Measurements from ENCODE around the gene NPTX1. TPM values are rescaled to one million over a fixed set of nuclear protein-coding genes. Genes with fewer than 3 reads are reported as not detected.

Gene NPTX1
- total and polyA plus RNA-seq, 2 experiments from 2014 or later: 3.4 to 20.5 TPM

GRCh38 chr17:80451104-80451775, 25.2 kb downstream of the NPTX1 start:
- no peaks in the 10 kb centered on the region for H3K36me3 ChIP-seq (ENCODE audit: insufficient read depth)
- no peaks in the 10 kb centered on the region for H3K79me2 ChIP-seq (replicated peaks; ENCODE audit: insufficient read depth)
- H3K9me3 Mint-ChIP-seq: peaks cover 3% of the 10 kb centered on the region
- H3K27ac ChIP-seq (ENCODE audit: low read depth): no peak overlapping the region
- H3K4me3 Mint-ChIP-seq: no peak overlapping the region
- peaks cover 4% of the 10 kb centered on the region; the same call in 1 of the 2 replicates for H3K4me1 ChIP-seq (ENCODE audit: insufficient read depth)
- peaks cover 10% of the 10 kb centered on the region for H3K4me1 Mint-ChIP-seq
- H3K4me3 ChIP-seq: no peak overlapping the region
- H3F3A ChIP-seq (replicated peaks; ENCODE audit: low read depth): 0 out of 2 replicates have a peak, but pooled peaks cover 4% of the 10 kb centered on the region
- no peaks in the 10 kb centered on the region for H3K9me2 ChIP-seq (ENCODE audit: insufficient read depth)
- no peaks in the 10 kb centered on the region; the same call in 2 of the 3 replicates for H3K36me3 Mint-ChIP-seq (ENCODE audit: low read depth)
- peaks cover 19% of the 10 kb centered on the region for H3K27me3 Mint-ChIP-seq (ENCODE audit: insufficient read depth, low read depth, poor library complexity)
- no peak overlapping the region for H2AFZ ChIP-seq
- no peak for DNase-seq (ENCODE audit: low spot score)
- TF ChIP-seq CREB1 (CRISPR knock-in tag; IDR thresholded peaks at IDR 0.05; ENCODE audit: low read depth): no peak
- no peak for TF ChIP-seq REST (IDR thresholded peaks at IDR 0.05; ENCODE audit: unreplicated experiment)
- no peaks in the 10 kb centered on the region for H4K20me1 ChIP-seq (replicated peaks; ENCODE audit: insufficient read depth)
- H3K27ac Mint-ChIP-seq: no peak overlapping the region
- no peak overlapping the region for H3K4me2 ChIP-seq
- H3K27me3 ChIP-seq (ENCODE audit: insufficient read depth): no peaks in the 10 kb centered on the region
- no peak for ATAC-seq

GRCh38 chr17:80449930-80450576, 26.4 kb downstream of the NPTX1 start:
- no peak overlapping the region for H3K4me2 ChIP-seq
- TF ChIP-seq EZH2 (IDR thresholded peaks at IDR 0.05; ENCODE audit: low read depth, unreplicated experiment): no peak
- TF ChIP-seq POLR2AphosphoS5 (IDR thresholded peaks at IDR 0.05; ENCODE audit: low read depth): no peak
- no peak for TF ChIP-seq ZNF331 (CRISPR knock-in tag; IDR thresholded peaks at IDR 0.05; ENCODE audit: low read depth)
- no peak for TF ChIP-seq REST (IDR thresholded peaks at IDR 0.05; ENCODE audit: unreplicated experiment)
- TF ChIP-seq JUNB (IDR thresholded peaks at IDR 0.05; ENCODE audit: unreplicated experiment): no peak
- no peak for TF ChIP-seq ETS1 (IDR thresholded peaks at IDR 0.05)
- no peak for TF ChIP-seq CREB1 (CRISPR knock-in tag; IDR thresholded peaks at IDR 0.05; ENCODE audit: low read depth)

More at GRCh38 chr17:80449930-80450576, 26.4 kb downstream of the NPTX1 start:
- peaks cover 13% of the 10 kb centered on the region for H3K27me3 Mint-ChIP-seq (ENCODE audit: insufficient read depth, low read depth, poor library complexity)
- peaks cover 2% of the 10 kb centered on the region; the same call in 2 of the 3 replicates for H3K4me1 Mint-ChIP-seq
- Histone ChIP-seq H3F3A (replicated peaks; ENCODE audit: low read depth) (0 out of 2 replicates have a peak, but pooled peaks cover 4% of the 10 kb centered on the region), H2AFZ (no peak overlapping the region), H4K20me1 (replicated peaks; ENCODE audit: insufficient read depth) (no peaks in the 10 kb centered on the region), H3K79me2 (replicated peaks; ENCODE audit: insufficient read depth) (no peaks in the 10 kb centered on the region), H3K36me3 (ENCODE audit: insufficient read depth) (no peaks in the 10 kb centered on the region), H3K9me2 (ENCODE audit: insufficient read depth) (no peaks in the 10 kb centered on the region), H3K27me3 (ENCODE audit: insufficient read depth) (no peaks in the 10 kb centered on the region), H3K4me1 (ENCODE audit: insufficient read depth) (no peaks in the 10 kb centered on the region), H3K27ac (ENCODE audit: low read depth) (no peak overlapping the region), H3K4me3 (no peak overlapping the region)
- peaks cover 3% of the 10 kb centered on the region for H3K9me3 Mint-ChIP-seq
- no peak overlapping the region for H3K4me3 Mint-ChIP-seq
- H3K27ac Mint-ChIP-seq: no peak overlapping the region
- no peaks in the 10 kb centered on the region; the same call in 2 of the 3 replicates for H3K36me3 Mint-ChIP-seq (ENCODE audit: low read depth)
- no peak for ATAC-seq
- no peak for DNase-seq (ENCODE audit: low spot score)
